H1 (cell line): Measurements from ENCODE around the gene EAPP. TPM values are rescaled to one million over a fixed set of nuclear protein-coding genes. Genes with fewer than 3 reads are reported as not detected.

Source experiments
- CTCF ChIA-PET: fragments of 300-600 bp; sonication (Branson Sonifier 250); formaldehyde crosslinking; loops from one replicate; lab custom pipeline; 2021; ENCODE audit not compliant: partially characterized antibody; lab: Charles Lee
- POLR2A ChIA-PET: fragments of 300-600 bp; sonication (Branson Sonifier 250); formaldehyde crosslinking; loops from one replicate; lab custom pipeline; 2021; ENCODE audit warnings: inconsistent platforms; ENCODE audit not compliant: partially characterized antibody; lab: Charles Lee
- DNase-seq, 2 experiments: peaks; one replicate each; pipeline versions ENCODE4 v3.0.0 to v3.0.0-alpha.2; 2010 to 2022; ENCODE audit warnings: low spot score in 2 of 2, low read depth in 1 of 2, mixed read lengths in 1 of 2
- FAIRE-seq: peaks from 2 replicates; lab custom pipeline; 2011; peaks lifted over from hg19 to GRCh38; lab: Jason Lieb, UNC
- H2AFZ ChIP-seq: 2 replicates; pipeline ENCODE4 v1.8.1; 2012; ENCODE audit warnings: low read length, inconsistent platforms
- H2AK5ac ChIP-seq: 2 replicates; pipeline ENCODE4 v1.6.1; 2013; ENCODE audit warnings: low read depth, low read length
- H2BK120ac ChIP-seq: replicated peaks from 2 replicates; pipeline ENCODE3; 2013; ENCODE audit warnings: low read depth, low read length, inconsistent platforms
- H2BK12ac ChIP-seq: 2 replicates; pipeline ENCODE4 v1.6.1; 2013; ENCODE audit warnings: low read depth, low read length
- H2BK15ac ChIP-seq: 2 replicates; pipeline ENCODE4 v1.6.1; 2013; ENCODE audit warnings: low read length
- H2BK20ac ChIP-seq: 2 replicates; pipeline ENCODE4 v1.6.1; 2013; ENCODE audit warnings: low read length
- H2BK5ac ChIP-seq: 2 replicates; pipeline ENCODE4 v1.6.1; 2013; ENCODE audit warnings: low read depth, low read length
- H3K14ac ChIP-seq: 2 replicates; pipeline ENCODE4 v1.6.1; 2013; ENCODE audit warnings: inconsistent platforms; ENCODE audit not compliant: insufficient read length
- H3K18ac ChIP-seq: 2 replicates; pipeline ENCODE4 v1.6.1; 2013; ENCODE audit warnings: low read length; ENCODE audit errors: extremely low read depth
- H3K23ac ChIP-seq: 2 replicates; pipeline ENCODE4 v1.6.1; 2013; ENCODE audit warnings: inconsistent platforms; ENCODE audit not compliant: insufficient read length
- H3K23me2 ChIP-seq: 2 replicates; pipeline ENCODE4 v1.6.1; 2013; ENCODE audit warnings: low read depth, low read length
- H3K27ac ChIP-seq: 2 replicates; pipeline ENCODE4 v1.6.1; 2011; ENCODE audit warnings: low read depth, low read length, inconsistent platforms
- H3K27me3 ChIP-seq, 4 experiments: replicated peaks in 1 of 4; 1 replicate in 1 of 4; 2 replicates in 3 of 4; pipeline versions ENCODE4 v1.6.1 to v1.8.1; 2011 to 2013; ENCODE audit warnings: low read length in 3 of 4, mild to moderate bottlenecking in 3 of 4, inconsistent platforms in 2 of 4, mixed read lengths in 2 of 4, moderate library complexity in 1 of 4; ENCODE audit not compliant: control insufficient read depth in 3 of 4, insufficient read depth in 3 of 4; ENCODE audit errors: extremely low read depth in 1 of 4
- H3K36me3 ChIP-seq, 4 experiments: 2 replicates each; pipeline versions ENCODE4 v1.6.1 to v1.8.1; 2011 to 2013; ENCODE audit warnings: mild to moderate bottlenecking in 4 of 4, low read length in 3 of 4, moderate library complexity in 2 of 4, control low read depth in 1 of 4, inconsistent platforms in 1 of 4; ENCODE audit not compliant: insufficient read depth in 4 of 4, control insufficient read depth in 2 of 4
- H3K4ac ChIP-seq: replicated peaks from 2 replicates; pipeline ENCODE3; 2013; ENCODE audit warnings: low read length, low read depth, mixed read lengths, inconsistent platforms; ENCODE audit not compliant: insufficient read length
- H3K4me1 ChIP-seq, 4 experiments: replicated peaks in 1 of 4; 1 replicate in 1 of 4; 2 replicates in 3 of 4; pipeline versions ENCODE4 v1.6.1 to v1.8.1; 2011 to 2013; ENCODE audit warnings: low read length in 3 of 4, inconsistent platforms in 2 of 4, mixed read lengths in 1 of 4; ENCODE audit not compliant: insufficient read depth in 4 of 4, control insufficient read depth in 3 of 4
- H3K4me2 ChIP-seq, 2 experiments: 2 replicates each; pipeline versions ENCODE4 v1.6.1 to v1.8.1; 2011 to 2013; ENCODE audit warnings: low read depth in 2 of 2, low read length in 2 of 2, control low read depth in 1 of 2, inconsistent platforms in 1 of 2, mild to moderate bottlenecking in 1 of 2; ENCODE audit not compliant: insufficient read depth in 1 of 2
- H3K4me3 ChIP-seq, 4 experiments: fragments of 200-600, 300-600 bp in 1 of 4; sonication (generic), shearing (Covaris generic), sonication (Bioruptor Twin) in 1 of 4; 2 replicates each; pipeline versions ENCODE4 v1.5.1 to v1.8.1; 2011 to 2016; ENCODE audit warnings: low read length in 4 of 4, low read depth in 3 of 4, control low read depth in 2 of 4, inconsistent platforms in 2 of 4, mild to moderate bottlenecking in 2 of 4, mixed read lengths in 1 of 4, moderate library complexity in 1 of 4; ENCODE audit not compliant: insufficient read depth in 2 of 4; ENCODE audit errors: extremely low read depth in 1 of 4
- H3K56ac ChIP-seq: replicated peaks from 2 replicates; pipeline ENCODE3; 2013; ENCODE audit warnings: low read depth, mild to moderate bottlenecking, mixed read lengths, low read length, inconsistent platforms; ENCODE audit not compliant: insufficient read length
- H3K79me1 ChIP-seq: 2 replicates; pipeline ENCODE4 v1.6.1; 2013; ENCODE audit warnings: low read depth, low read length, control low read depth
- H3K79me2 ChIP-seq, 2 experiments: 2 replicates each; pipeline versions ENCODE4 v1.6.1 to v1.8.1; 2012 to 2013; ENCODE audit warnings: low read length in 2 of 2, mild to moderate bottlenecking in 2 of 2, inconsistent platforms in 1 of 2; ENCODE audit not compliant: insufficient read depth in 2 of 2, control insufficient read depth in 1 of 2
- H3K9ac ChIP-seq, 4 experiments: replicated peaks in 1 of 4; 1 replicate in 1 of 4; 2 replicates in 3 of 4; pipeline versions ENCODE4 v1.6.1 to v1.8.1; 2011 to 2013; ENCODE audit warnings: low read depth in 3 of 4, low read length in 3 of 4, control low read depth in 2 of 4, mild to moderate bottlenecking in 2 of 4, moderate library complexity in 2 of 4, inconsistent platforms in 1 of 4; ENCODE audit errors: extremely low read depth in 1 of 4
- H3K9me3 ChIP-seq, 2 experiments: 2 replicates each; pipeline versions ENCODE4 v1.6.1 to v1.8.1; 2012 to 2013; ENCODE audit warnings: mild to moderate bottlenecking in 2 of 2, moderate library complexity in 2 of 2, control low read depth in 1 of 2, inconsistent platforms in 1 of 2, low read depth in 1 of 2, low read length in 1 of 2, mixed read lengths in 1 of 2; ENCODE audit not compliant: insufficient read depth in 2 of 2
- H4K20me1 ChIP-seq, 2 experiments: replicated peaks in 1 of 2; 2 replicates each; pipeline versions ENCODE3 to v1.8.1; 2011 to 2013; ENCODE audit warnings: inconsistent platforms in 2 of 2, low read length in 2 of 2, mild to moderate bottlenecking in 1 of 2; ENCODE audit not compliant: insufficient read depth in 2 of 2, control insufficient read depth in 1 of 2
- H4K5ac ChIP-seq: 2 replicates; pipeline ENCODE4 v1.6.1; 2013; ENCODE audit warnings: low read length, low read depth, mixed read lengths, inconsistent platforms; ENCODE audit not compliant: insufficient read length
- H4K8ac ChIP-seq: 2 replicates; pipeline ENCODE4 v1.8.0; 2013; ENCODE audit warnings: mild to moderate bottlenecking, moderate library complexity, low read length, inconsistent platforms; ENCODE audit not compliant: insufficient read depth; ENCODE audit errors: extremely low read depth
- H4K91ac ChIP-seq: replicated peaks from 2 replicates; pipeline ENCODE3; 2013; ENCODE audit warnings: low read length, mixed read lengths, inconsistent platforms; ENCODE audit not compliant: insufficient read length
- HDAC6 ChIP-seq: IDR thresholded peaks from one replicate; pipeline ENCODE4 v1.7.1; 2012; ENCODE audit warnings: low read depth, mild to moderate bottlenecking, inconsistent platforms, low read length, moderate library complexity
- KDM1A ChIP-seq: fragments of 200-600, 300-600 bp; sonication (generic); IDR thresholded peaks from 2 replicates; pipeline ENCODE4 v1.7.1; 2016; ENCODE audit warnings: mild to moderate bottlenecking, low read length, borderline replicate concordance
- NANOG ChIP-seq: IDR thresholded peaks from 2 replicates; pipeline ENCODE4 v1.6.1; 2011; ENCODE audit warnings: low read length, low read depth, mild to moderate bottlenecking, inconsistent platforms; ENCODE audit not compliant: insufficient read depth, poor library complexity, severe bottlenecking
- SIN3A ChIP-seq, 2 experiments: IDR thresholded peaks in 1 of 2; conservative IDR thresholded peaks in 1 of 2; 2 replicates each; pipeline ENCODE4 v1.6.1; 2011 to 2012; ENCODE audit warnings: low read length in 2 of 2, improper control_type of control experiment in 1 of 2, low read depth in 1 of 2, mild to moderate bottlenecking in 1 of 2
- WGBS, 2 experiments: shearing (Covaris generic) in 1 of 2; methylation state at CpG; one replicate each; pipeline versions ENCODE4 v1.1.6 to v1.1.7; 2013 to 2015; ENCODE audit warnings: low lambda C conversion rate in 2 of 2, mixed read lengths in 2 of 2, inconsistent platforms in 1 of 2, low coverage in 1 of 2, missing lambda C conversion rate in 1 of 2; ENCODE audit not compliant: insufficient replicate concordance in 2 of 2, insufficient coverage in 1 of 2, insufficient read length in 1 of 2; ENCODE audit errors: extremely low coverage in 1 of 2, missing lambda C conversion rate in 1 of 2; 5-methylcytosine and 5-hydroxymethylcytosine counted together
- polyA plus RNA-seq, 7 experiments: library from polyadenylated mRNA; depleted of rRNA in 3 of 7; stranded (reverse) in 5 of 7; unstranded in 2 of 7; fragments of >200 nt in 5 of 7; fragments of 200-250 nt in 2 of 7; gene quantifications; 1 replicate in 5 of 7; 2 replicates in 1 of 7; 4 replicates in 1 of 7; pipeline versions ENCODE4 v1.2.1 to v1.2.3, GENCODE V29; 2011 to 2013; ENCODE audit warnings: missing spikeins in 2 of 7, mixed read lengths in 2 of 7
- total RNA-seq: library from RNA; stranded (reverse); fragmentation: NEBNext Ultra II Directional; extraction: Animal tissue kit (Norgen Biotek cat#: 25700); gene quantifications from 2 replicates; pipeline ENCODE4 v1.2.1, GENCODE V29; 2021

The EAPP gene
- total and polyA plus RNA-seq, 2 of the 8 experiments (the other 6 are each of a cell fraction or from before 2014, with no cell fraction given), result 18.3 to 28.7 TPM

DNA sequence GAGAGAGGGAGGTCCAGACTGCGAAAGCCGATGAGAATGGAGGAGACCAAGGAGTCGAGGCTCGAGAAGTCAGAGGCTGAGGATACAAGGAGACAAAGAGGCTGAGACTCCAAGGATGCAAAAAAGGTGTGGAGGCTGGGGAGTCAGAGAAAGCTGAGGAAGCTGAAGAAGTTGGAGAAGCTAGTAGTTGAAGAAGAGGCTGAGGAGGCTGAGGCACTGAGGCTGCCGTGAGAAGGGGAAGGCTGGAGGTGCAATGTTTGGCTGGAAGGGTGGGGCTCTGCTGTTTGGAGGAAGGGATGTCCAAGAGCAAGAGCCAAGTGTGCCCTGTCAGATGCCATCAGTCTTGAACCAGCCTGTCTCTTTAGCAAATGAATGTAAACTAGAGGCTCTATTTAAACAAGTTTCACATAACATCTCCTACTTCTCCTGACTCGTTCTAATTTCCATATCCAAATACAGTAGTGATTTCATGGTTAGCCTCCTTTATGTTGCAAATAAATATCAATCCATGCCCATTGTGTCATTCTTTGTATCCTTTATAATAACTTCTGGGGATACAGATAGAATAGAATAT, 66.7 kb downstream of the EAPP start:
- Histone ChIP-seq H2BK12ac (no peak overlapping the region), H2BK120ac (no peak overlapping the region), H3K27ac (no peak overlapping the region), H4K8ac (no peak overlapping the region), H3K23ac (no peak overlapping the region), H3K56ac (no peak overlapping the region), H3K36me3 (no peaks in the 10 kb centered on the region; a peak in 1 of 8 replicates), H4K5ac (no peak overlapping the region), H3K4ac (no peak overlapping the region), H2BK15ac (no peak overlapping the region), H4K20me1 (no peaks in the 10 kb centered on the region), H3K27me3 (no peaks in the 10 kb centered on the region), H3K4me3 (no peak overlapping the region), H3K23me2 (no peaks in the 10 kb centered on the region; the same call in 1 of the 2 replicates), H2AFZ (no peak overlapping the region), H3K79me2 (no peaks in the 10 kb centered on the region), H2BK5ac (no peak overlapping the region), H3K9ac (no peak overlapping the region), H3K14ac (no peak overlapping the region), H3K79me1 (no peaks in the 10 kb centered on the region), H3K4me1 (peaks cover 0 to 6% (median 0%) of the 10 kb centered on the region in 4 experiments; a peak in 2 of 7 replicates), H3K18ac (no peak overlapping the region), H4K91ac (no peak overlapping the region), H2BK20ac (no peak overlapping the region), H3K4me2 (no peak overlapping the region), H3K9me3 (peaks cover 0 to 10% of the 10 kb centered on the region in 2 experiments; a peak in 1 of 4 replicates), H2AK5ac (no peak overlapping the region)
- CTCF ChIA-PET, result interaction anchor here (1.4 kb wide), 1 partner anchor 9 kb away, joined by 3 read pairs; no protein-coding TSS in a partner anchor
- POLR2A ChIA-PET, result interaction anchor here (0.8 kb wide), 1 partner anchor 12 kb away, joined by 3 read pairs; no protein-coding TSS in a partner anchor
- 88% methylated on average over 6 of the region's 6 CpGs; no CpG with 5 or more reads in 1 of the 2 experiments for WGBS, 2 experiments
- FAIRE-seq (no peak), DNase-seq (no peak)
- TF ChIP-seq HDAC6, result no peak
- no peak for TF ChIP-seq SIN3A (conservative IDR thresholded peaks at IDR 0.05 in 1 of 2, IDR thresholded peaks at IDR 0.05 in 1 of 2; ENCODE audit: low read depth in 1 of 2, low read length in 2 of 2)
- TF ChIP-seq KDM1A, result no peak
- TF ChIP-seq NANOG, result no peak
